Fibroblast of upper back skin (primary cell): ENCODE results near the gene TNRC6B.
"Not testable (repeated sequence)": the region's sequence is repeated elsewhere in the genome, so short reads cannot be mapped to it uniquely, and the experiment has no call there.

ENCODE experiments used
- DNase-seq: peaks from one replicate; pipeline ENCODE4 v3.0.0-alpha.2; 2013

TNRC6B gene

DNA sequence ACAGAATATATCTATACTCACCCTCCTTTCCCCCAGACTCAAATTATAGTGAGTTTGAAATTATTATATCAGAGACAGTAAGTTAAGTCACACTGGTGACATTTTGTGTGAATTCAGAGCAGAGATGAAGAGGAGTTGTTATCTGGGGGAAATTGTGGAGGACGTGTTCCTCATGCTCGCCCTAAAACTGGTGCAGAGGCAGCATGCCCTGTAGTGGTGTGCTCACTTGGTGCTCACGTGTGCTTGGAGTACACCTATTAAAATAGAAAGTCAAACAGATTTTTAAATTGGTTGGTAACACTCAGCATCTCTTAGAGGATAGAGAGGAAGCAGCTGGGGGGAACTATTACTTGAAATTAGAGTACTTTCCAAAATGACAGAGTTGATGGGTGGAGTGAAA lies 117.0 kb downstream of the TNRC6B start:
- no peak for DNase-seq

DNA sequence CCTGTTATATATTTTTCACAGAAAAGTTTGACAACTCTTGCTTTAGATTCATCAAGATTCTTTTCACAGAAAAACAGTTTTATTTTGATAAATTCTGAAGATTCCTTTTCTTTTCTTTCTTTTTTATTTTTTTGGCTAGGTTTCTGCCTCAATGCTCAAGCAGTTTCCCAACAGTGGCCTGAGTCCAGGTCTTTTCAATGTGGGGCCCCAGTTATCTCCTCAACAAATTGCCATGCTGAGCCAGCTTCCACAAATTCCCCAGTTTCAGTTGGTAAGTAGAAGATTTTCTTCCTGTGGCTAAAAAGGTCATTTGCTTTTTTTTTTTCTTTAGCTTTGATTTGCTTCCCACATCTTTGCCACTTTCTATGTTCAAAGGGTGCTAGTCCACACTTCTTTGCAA lies 122.6 kb downstream of the TNRC6B start:
- DNase-seq, result no peak

DNA sequence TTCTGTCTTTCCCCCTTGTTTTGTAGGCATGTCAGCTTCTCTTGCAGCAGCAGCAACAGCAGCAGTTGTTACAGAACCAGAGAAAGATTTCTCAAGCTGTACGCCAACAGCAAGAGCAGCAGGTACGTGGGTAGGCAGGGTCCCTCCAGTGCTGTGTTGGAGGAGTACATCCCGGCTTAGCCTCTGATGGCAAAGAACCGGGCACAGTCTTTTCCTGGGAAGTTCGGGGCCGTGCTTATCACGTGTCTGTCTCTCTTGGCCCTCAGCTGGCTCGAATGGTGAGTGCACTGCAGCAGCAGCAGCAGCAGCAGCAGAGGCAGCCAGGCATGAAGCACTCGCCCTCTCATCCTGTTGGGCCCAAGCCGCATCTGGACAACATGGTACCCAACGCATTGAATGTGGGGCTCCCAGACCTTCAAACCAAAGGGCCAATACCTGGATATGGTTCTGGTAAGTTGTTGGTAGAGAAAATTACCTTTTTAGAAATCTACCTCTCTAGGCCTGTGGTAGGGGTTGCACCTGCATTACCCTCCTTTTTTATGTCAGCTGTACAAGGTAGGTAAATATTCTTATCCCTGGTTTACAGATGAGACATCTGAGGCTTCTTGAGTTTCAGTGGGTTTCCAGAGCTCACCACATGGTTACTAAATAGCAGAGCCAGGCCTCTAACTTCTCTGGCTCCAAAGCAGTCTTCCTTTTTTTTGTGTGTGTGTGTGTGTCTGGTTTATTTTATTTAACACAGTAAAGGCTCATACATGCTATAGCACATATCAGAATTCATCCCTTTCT lies 123.4 kb downstream of the TNRC6B start:
- DNase-seq, result no peak

DNA sequence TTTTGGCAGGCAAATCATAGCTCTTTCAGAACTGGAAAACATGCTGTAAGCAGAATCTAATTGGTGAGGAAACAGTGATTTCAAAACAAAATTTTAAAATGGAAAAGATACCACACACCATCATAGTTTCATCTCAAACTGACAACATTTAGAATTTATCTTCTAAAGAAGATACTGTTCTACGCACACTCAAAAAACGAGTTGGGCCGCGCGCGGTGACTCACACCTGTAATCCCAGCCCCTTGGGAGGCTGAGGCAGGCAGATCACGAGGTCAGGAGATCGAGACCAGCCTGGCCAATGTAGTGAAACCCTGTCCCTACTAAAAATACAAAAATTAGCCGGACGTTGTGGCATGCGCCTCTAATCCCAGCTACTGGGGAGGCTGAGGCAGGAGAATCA lies 124.4 kb downstream of the TNRC6B start:
- no peak for DNase-seq

DNA sequence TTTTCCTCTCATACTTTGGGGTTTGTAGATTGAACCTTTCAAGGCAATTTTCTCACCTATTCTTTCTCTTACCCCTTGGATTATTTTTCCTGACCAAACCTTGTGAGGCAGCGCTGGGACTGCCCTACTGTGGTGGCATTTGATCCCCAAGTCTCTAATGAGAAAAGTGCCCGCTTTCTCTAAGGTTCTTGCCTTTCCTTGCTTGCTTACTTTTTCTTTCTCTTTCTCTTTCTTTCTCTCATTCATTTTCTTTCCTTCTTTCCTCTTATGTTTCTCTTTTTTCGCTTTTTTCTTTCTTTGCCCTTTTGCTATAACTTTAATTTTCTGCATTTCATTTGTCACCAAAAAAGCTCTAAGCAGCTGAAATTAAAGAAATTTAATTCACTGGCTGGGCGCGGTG lies 127.9 kb downstream of the TNRC6B start:
- DNase-seq, result no peak

DNA sequence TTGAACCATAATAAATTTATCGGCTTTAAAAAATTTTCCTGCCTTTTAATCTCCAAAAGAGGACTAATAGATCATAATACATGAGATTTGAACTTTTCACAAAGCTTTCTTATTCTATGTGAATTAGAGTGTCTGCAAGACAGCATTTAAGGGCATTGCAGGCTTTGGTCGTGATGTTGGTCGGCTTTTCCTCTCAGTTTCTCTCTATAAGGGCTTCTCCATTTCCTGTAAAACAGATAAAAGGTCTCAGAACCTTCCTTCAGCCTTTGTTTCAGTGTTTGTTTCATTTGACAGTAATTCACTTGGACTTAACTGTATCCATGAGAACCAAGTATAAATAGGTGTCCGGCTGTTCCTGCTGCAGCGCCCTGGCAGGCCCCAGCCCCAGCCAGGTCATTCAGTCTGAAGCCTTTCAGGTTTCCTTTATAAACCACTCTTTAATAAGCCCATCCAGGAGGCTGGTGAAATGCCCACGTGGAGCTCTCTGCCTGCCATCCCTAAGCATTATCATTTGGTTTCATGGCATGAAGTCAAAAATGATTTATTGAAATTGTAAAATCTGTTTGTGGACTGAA lies 131.4 kb downstream of the TNRC6B start:
- no peak for DNase-seq

DNA sequence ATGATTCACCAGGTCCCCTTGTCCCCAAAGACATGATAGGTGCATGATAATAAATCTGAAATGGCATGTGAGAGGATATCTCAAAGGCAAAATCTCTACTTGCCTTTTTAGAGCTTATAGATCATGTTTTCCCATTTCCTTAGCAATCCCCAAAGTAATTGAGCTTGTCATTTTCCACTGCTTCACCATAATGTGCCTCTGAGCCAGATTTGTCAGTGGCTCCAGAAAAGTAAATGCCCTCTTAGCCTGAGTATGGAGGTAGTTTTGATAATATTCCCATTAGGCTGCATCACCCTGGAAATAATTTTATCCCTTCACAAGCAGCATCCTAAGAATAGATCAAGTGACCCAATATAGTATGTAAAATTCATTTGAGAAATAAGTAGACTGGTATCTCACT lies 131.9 kb downstream of the TNRC6B start:
- DNase-seq, result no peak

DNA sequence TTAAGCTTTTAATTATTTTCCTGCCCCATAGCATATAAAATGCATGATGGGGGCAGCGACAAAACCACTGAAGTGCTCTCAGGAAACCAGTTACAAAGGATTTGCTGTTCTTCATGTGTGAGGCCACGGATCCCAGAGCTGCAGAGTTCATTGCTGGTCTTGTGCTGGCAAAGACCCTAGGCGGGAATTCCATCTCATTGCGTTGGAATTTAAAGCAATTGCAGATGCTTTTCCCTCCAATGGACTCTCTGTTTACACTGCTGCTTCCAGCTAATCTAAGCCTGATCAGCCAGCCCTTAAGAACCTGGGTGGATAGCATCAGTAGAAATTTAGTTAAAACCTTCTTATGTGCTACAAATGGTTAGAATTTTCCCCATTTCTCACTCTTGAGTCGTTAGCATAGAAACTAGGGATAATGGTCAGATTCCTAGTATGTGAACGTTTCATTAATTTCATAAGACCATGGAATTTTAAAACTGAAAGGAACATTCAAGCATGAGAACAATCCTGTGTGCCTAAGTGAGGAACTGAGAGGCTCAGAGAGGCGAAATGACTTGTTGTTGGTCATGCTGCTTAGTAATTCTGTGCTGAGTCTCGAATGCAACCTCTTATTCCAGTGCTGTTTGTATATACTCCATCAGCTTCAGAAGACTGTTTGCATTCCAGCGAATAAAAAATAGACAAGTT lies 132.5 kb downstream of the TNRC6B start:
- peak; percentile 92 for DNase-seq

DNA sequence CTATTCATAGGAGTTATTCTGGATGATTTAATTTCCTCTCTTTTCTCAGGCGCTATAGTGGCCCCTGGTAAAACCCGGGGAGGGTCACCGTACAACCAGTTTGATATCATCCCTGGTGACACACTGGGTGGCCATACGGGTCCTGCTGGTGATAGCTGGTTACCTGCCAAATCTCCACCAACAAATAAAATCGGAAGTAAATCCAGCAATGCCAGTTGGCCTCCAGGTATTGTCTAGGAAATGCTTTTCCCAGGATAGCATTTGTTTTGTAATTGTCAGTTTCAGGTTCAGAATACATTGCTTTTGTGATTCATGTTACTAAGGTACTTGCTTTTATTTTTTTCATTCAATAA lies 133.0 kb downstream of the TNRC6B start:
- DNase-seq, result no peak

DNA sequence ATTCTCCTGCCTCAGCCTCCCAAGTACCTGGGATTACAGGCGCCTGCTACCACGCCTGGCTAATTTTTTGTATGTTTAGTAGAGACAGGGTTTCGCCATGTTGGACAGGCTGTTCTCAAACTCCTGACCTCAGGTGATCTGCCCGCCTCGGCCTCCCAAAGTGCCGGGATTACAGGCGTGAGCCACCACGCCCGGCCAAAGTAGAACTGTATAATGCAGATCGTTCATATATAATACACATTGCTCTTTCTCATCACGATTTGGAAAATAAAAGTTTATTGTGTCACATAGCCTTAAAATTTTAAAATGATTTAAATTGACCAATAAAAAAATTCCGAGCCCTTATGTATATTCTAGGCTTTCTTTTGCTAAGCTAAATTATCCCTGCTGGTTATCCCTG lies 133.9 kb downstream of the TNRC6B start:
- not testable (repeated sequence) for DNase-seq

DNA sequence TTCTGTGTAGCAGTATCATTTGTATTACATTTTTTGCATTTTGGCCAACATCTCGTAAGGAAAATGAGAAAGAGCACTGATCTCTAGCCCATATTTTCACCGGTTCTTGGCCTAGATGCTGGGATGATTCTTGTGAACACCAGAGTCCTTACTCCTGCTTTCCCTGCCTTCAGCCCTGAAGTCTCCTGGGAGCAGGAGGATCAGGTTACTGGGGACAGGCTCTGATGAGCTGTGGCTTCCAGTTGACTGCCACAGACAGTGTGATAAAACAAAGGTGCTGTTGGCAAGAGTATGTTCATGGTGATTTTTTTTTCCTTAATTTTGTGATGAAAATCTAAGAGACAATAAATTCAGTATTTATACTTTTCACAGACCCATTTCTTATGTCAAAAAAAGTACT lies 134.3 kb downstream of the TNRC6B start:
- DNase-seq, result no peak

DNA sequence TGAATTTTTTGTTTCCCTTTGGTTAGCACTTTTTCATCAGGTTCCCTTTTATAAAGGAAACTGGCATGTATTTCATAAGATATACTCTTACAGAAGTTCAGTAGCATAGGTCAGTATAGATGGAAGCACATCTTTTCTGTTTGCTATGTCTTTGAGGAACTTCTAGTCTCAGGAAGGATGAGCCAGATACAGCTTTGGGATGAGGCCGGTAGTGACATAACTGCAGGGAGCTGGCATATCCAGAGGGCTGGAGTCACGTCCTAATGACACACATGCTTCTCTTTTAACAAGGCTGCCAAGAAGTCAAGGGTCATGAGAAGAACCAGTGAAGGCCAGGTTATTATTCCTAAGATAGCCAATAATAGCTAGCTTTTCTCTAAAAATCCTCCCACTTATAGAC lies 135.3 kb downstream of the TNRC6B start:
- no peak for DNase-seq

DNA sequence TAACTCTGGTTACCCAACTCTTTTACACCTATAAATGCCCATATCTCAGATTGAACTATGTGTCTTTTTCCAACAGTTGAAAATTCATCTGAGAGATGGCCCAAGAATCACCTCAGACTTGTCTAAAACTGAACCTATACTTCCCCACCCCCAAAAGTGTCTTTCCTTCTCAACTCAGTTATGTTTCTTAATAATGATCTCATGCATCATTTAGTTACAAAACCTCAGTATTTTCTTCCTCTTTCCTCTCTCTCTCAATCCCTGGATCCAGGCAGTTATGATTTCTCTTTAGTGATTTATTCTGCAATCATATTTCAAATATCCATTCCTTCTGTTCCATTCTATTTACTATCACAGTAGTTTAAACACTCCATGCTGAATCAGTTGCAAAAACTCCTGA lies 136.3 kb downstream of the TNRC6B start:
- no peak for DNase-seq

DNA sequence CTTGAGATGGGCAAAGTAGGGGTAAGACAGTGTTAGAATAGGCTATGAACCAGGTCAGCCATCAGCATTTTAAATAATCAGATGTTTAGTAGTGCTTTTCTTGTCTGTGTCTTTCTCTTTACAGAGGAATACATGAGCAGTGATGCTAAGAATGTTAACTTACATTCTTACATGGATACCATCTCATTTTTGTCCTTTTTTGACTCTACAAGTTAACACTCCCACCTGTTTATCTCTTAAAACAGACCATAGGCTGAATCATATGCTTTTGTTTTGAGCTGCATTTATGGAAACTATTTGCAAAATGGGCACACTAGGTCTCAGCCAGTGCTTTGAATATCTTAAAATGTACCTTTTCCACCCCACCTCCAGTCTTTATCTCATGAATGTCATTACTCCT lies 143.0 kb downstream of the TNRC6B start:
- DNase-seq, result no peak

DNA sequence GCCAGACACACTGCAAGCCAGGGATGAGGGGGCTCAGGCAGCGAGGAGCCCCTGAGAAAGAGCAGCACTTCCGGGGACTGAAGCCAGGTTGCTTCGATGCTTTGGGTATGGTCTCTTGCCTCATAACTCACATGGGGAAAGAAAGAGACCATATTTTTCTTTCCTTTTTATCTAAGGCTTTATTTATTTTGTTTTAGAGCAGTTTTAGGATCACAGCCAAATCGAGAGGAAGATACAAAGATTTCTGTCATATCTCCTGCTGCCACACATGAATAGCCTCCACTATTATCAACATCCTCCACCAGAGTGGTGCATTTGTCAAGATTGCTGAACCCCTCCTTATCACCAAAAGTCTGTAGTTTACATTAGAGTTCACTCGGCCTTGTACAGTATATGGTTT lies 144.3 kb downstream of the TNRC6B start:
- no peak for DNase-seq

DNA sequence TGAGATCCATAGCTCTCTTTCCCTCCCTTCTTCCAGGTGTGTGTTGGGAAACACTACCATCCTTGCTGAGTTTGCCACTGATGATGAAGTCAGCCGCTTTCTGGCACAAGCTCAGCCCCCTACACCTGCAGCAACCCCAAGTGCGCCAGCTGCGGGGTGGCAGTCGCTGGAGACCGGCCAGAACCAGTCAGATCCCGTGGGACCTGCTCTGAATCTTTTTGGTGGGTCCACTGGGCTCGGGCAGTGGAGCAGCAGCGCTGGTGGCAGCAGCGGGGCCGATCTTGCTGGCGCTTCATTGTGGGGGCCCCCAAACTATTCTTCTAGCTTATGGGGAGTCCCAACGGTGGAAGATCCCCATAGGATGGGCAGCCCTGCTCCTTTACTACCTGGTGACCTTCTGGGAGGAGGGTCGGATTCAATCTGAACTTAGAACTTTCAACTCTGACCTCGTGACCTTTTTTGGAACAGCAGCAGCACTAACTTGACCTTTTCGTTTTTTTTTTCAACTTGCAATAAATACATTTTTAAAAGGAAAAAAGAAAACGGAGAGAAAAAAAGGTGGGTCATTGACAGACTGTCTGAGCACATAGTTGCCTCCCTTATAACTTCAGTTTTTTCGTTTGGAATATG lies 145.2 kb downstream of the TNRC6B start:
- no peak for DNase-seq

DNA sequence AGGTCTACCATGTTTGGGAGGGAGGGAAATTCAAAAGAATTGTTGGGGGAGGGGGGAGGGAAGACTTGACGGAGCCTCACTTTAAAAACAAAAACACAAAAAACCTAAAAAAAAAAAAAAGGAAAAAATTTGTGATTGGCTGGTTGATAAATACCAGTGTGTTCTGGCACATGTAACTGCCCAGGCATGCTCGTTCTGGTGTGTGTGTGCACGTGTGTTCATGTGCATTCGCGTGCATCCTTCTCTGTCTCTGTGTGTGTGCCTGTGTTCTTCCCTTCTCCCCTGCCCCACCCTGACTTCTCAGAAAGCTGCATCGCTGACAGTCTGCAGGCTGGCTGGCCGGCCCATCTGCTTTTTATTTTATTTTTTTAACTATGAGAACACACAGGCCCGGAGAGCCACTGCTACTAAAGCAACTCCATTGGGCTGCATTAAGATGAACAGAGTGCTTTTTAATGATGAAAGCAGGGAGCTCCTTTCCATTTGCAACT lies 146.0 kb downstream of the TNRC6B start:
- no peak for DNase-seq

DNA sequence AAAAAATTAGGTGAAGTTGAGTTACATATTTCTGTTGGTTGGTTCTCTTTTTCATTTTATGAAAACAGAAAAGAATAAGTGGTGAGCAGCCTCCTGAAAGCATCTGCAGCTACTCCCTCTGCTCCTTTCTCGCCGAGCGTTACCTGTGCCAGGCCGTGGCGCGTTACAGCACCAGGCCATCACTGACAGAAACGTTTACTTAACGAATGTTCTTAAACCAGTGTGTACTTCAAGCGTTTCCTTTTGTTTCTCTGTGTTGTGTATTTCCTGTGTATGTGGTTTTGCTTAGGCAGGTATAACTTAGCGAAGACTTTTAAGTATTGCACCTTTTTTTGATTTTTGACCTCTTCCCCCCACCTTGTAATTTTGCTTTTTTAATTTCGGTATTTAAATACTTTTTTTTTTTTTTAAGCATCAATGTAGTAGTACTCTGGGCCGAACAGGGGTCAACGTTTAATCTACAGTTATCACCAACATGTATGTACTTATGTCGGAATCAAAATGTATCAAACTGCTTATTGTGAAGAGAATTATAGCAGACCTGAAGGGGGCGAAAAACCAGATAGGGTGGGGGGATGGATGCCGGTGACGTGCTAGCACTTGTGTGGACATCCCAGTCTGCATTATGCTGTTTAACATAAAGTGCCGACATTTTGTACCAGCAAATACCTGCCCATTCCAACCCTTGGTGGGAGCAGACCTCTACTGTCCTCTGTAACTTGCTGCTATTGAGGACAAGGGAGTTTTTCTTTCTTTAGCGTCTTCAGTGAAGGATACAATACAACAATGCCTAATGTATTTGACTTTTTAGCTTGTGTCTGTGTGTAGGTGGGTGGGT lies 147.0 kb downstream of the TNRC6B start:
- no peak for DNase-seq

DNA sequence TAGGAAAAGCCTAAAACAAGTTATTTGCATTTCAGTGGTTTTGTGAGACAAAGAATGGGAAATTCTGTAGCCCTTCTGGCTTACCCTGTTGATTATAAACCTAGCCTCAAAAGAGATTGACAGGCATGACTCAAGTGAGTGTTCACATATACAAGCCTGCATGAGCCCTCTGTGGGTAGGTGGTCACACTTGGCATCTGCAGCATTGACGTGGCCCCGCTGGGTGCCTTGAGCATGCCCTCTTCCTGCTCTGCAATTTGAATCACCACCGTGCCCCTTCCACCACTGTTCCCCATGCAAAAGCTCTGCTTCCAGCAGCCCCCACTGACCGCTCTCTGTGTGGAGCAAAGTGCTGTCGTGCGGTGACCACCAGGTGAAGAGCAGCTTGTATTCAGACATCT lies 147.6 kb downstream of the TNRC6B start:
- no peak for DNase-seq

DNA sequence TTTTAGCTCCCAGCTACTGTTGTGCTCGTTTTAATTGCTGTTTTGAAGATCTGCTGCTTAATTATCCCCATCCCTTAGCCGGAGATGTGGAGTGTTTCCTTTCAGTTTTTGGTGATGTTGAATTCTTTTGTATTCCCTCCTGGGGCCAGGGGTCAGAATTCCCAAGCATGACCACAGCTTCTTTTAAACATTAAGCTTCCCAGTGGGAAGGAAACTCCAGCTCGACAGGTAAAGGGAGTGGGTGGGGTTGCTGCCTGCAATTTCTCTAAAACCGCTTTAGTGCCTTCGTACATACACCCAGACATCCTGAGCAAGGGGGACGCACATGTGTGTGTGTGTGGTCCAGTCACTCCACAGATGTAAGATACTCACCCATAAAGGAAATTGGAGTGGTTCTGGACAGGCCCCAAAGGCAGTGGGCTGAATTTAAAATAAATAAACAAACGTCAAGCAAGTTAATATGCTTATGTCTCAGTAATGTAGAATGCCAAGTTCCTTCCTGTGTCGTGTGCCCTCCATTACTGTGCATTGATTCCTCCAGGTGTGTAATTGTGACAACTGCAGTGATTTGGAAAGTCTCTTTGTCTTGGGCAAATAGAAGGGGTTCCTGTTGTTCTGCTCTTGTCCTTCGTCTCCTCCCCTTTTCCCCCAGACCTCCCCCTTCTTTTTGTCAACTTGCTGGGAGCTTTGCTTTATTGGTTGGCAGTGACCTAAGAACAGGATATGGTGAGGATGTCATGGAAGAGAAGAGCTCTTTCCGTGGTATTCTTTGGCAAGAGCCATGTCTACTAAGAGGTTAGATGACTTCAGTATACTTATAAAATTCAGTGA lies 149.4 kb downstream of the TNRC6B start:
- DNase-seq, result peak; percentile 38

DNA sequence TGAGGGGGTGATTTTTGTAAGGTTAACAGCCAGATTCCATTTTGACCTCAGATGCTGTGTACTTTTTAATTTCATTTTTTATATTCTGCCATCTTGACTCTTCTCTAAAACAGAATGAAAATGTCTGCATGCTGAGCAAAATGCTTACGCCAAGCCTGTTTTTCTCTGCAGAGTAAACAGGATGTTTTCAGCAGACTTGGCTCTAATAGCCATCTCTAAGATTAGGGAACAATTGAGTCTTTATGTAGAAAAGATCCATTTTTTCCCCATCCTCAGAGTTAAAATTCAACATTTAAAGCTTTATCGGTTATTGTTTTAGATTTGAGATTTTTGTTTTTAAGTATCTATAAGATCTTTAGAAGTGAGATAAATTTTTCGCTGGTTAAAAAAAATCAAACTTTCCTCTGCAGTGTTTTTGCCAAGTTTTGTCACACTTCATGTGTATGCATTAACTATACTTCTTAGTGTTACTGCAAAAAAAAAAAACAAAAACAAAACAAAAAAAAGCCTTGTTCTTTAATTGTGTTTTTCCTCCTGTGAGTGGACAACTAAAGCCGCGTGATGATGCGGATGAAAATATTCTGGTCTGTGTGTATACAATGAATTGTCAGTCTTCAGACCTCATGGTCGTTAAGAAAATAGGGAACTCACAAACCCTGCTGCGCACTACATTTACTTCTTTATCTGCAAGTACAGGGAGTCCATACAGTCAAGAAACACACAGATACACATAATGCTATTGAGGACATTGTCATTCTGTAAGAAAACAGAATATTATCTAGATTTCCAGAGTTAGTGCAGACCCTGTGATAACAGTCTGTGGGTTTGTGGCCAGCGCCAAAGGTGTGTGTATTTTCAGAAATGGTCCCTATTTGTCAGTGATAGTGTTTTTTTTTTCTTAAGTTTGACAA lies 151.1 kb downstream of the TNRC6B start:
- DNase-seq, result no peak
